BJ (cell line): ENCODE results near the gene CEP170. TPM values are rescaled to one million over a fixed set of nuclear protein-coding genes. Genes with fewer than 3 reads are reported as not detected.
A peak's percentile ranks its signal among the peaks of the same experiment; 100 is the strongest.

Source experiments
- CTCF ChIA-PET: fragments of 350-600 bp; formaldehyde crosslinking; extraction: SDS; loops from one replicate; lab custom pipeline; 2021; ENCODE audit warnings: antibody characterized with exemption, inconsistent platforms; lab: Yijun Ruan, JAX
- POLR2A ChIA-PET: fragments of 300-600 bp; sonication (Branson Sonifier 250); formaldehyde crosslinking; extraction: SDS; loops from one replicate; lab custom pipeline; 2021; ENCODE audit warnings: antibody characterized with exemption; lab: Charles Lee
- DNase-seq: peaks from one replicate; pipeline ENCODE4 v3.0.0-alpha.2; 2011; ENCODE audit warnings: low read depth
- H3K27me3 ChIP-seq: 2 replicates; pipeline ENCODE4 v1.6.0; 2011; ENCODE audit warnings: low read length; ENCODE audit not compliant: control insufficient read depth, insufficient read depth
- H3K36me3 ChIP-seq: 2 replicates; pipeline ENCODE4 v1.5.1; 2011; ENCODE audit warnings: low read length; ENCODE audit not compliant: control insufficient read depth, insufficient read depth
- H3K4me3 ChIP-seq: 2 replicates; pipeline ENCODE4 v1.5.1; 2011; ENCODE audit warnings: low read depth, mild to moderate bottlenecking, control low read depth, low read length
- polyA plus RNA-seq: library from polyadenylated mRNA; depleted of rRNA; stranded (reverse); fragments of >200 nt; gene quantifications from 2 replicates; pipeline ENCODE4 v1.2.3, GENCODE V29; 2011
- TF ChIP-seq, protein P1 (sequence below): IDR thresholded peaks from 2 replicates; pipeline ENCODE4 v1.5.1; 2011; ENCODE audit warnings: low read depth, mild to moderate bottlenecking, control low read depth, inconsistent platforms, low read length, moderate library complexity; ENCODE audit not compliant: insufficient read depth

The CEP170 gene
- polyA plus RNA-seq, 1 experiment, result 42.0 TPM

- Histone ChIP-seq H3K4me3 (no peak overlapping the region), H3K27me3 (no peaks in the 10 kb centered on the region), H3K36me3 (no peaks in the 10 kb centered on the region)
- ChIA-PET POLR2A (no interaction called here), CTCF (interaction anchor here (0.7 kb wide), 1 partner anchor 14 kb away, joined by 6 read pairs; the partner anchor contains the start of gene SDCCAG8)
- no peak for DNase-seq
- TF ChIP-seq, protein P1, sequence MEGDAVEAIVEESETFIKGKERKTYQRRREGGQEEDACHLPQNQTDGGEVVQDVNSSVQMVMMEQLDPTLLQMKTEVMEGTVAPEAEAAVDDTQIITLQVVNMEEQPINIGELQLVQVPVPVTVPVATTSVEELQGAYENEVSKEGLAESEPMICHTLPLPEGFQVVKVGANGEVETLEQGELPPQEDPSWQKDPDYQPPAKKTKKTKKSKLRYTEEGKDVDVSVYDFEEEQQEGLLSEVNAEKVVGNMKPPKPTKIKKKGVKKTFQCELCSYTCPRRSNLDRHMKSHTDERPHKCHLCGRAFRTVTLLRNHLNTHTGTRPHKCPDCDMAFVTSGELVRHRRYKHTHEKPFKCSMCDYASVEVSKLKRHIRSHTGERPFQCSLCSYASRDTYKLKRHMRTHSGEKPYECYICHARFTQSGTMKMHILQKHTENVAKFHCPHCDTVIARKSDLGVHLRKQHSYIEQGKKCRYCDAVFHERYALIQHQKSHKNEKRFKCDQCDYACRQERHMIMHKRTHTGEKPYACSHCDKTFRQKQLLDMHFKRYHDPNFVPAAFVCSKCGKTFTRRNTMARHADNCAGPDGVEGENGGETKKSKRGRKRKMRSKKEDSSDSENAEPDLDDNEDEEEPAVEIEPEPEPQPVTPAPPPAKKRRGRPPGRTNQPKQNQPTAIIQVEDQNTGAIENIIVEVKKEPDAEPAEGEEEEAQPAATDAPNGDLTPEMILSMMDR, result no peak
Observed at GRCh38 chr1:243269461-243269801, 14.3 kb upstream of the CEP170 start.

DNA sequence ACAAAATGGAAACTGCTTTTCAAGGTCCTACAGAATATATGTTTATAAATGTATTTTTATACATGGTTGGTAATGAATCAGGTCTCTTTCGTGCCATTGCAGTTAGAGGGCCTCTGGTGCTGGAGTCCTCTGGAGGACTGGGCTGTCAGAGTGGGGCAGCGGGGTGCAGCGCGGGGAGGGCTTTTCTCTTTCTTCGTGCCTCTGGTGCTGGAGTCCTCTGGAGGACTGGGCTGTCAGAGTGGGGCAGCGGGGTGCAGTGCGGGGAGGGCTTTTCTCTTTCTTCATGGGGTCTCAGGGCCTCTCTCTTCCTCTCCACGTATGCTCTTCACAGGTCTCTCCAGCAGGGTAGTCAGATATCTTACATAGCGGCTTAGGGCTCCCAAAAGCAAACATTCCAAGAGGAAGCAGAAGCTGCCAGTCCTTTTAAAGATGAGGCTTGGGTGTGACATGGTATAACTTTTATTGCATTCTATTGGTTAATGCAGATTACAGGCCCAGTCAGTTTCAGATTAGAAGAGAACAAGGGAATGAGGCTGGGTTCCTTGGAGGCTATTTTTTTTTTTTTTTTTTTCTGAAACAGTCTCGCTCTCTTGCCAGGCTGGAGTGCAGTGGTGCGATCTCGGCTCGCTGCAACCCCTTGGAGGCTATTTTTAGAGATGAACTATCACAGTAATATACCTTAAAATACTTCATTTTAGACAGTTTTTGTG lies 13.8 kb upstream of the CEP170 start:
- ChIA-PET CTCF (interaction anchor here (0.7 kb wide), 1 partner anchor 13 kb away, joined by 6 read pairs; the partner anchor contains the start of gene SDCCAG8), POLR2A (no interaction called here)
- Histone ChIP-seq H3K27me3 (no peaks in the 10 kb centered on the region), H3K36me3 (no peaks in the 10 kb centered on the region), H3K4me3 (no peak overlapping the region)
- TF ChIP-seq, protein P1, result no peak
- no peak for DNase-seq

GRCh38 chr1:243267914-243268653 lies 13.0 kb upstream of the CEP170 start:
- Histone ChIP-seq H3K36me3 (no peaks in the 10 kb centered on the region), H3K4me3 (no peak overlapping the region), H3K27me3 (no peaks in the 10 kb centered on the region)
- TF ChIP-seq, protein P1, result no peak
- ChIA-PET CTCF (no interaction called here), POLR2A (no interaction called here)
- DNase-seq, result peak; percentile 54

DNA sequence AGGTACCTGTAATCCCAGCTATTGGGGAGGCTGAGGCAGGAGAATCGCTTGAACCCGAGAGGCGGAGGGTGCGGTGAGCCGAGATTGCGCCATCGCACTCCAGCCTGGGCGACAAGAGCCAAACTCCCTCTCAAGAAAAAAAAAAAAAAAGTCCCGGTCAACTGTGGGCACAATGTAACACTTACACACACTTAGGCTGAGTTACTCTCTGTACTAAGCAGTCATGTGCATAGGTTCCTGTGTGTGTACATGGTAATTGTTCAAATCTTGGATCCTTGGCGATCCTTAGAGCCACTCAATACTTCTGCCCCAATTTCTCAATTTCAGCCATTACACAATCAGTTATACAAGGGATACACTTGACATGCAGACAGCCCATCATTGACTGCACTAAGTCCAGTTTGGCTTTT lies 12.4 kb upstream of the CEP170 start:
- H3K27me3 ChIP-seq, result no peaks in the 10 kb centered on the region
- no peak for DNase-seq
- CTCF ChIA-PET, result no interaction called here
- POLR2A ChIA-PET, result no interaction called here
- no peaks in the 10 kb centered on the region for H3K36me3 ChIP-seq
- H3K4me3 ChIP-seq, result no peak overlapping the region
- TF ChIP-seq, protein P1, result no peak

GRCh38 chr1:243266231-243266630 lies 11.2 kb upstream of the CEP170 start:
- TF ChIP-seq, protein P1, result no peak
- no peaks in the 10 kb centered on the region for H3K36me3 ChIP-seq
- ChIA-PET CTCF (interaction anchor here (0.6 kb wide), 1 partner anchor 107 kb away, joined by 3 read pairs; no protein-coding TSS in a partner anchor), POLR2A (no interaction called here)
- H3K27me3 ChIP-seq, result no peaks in the 10 kb centered on the region
- DNase-seq, result no peak
- H3K4me3 ChIP-seq, result no peak overlapping the region
